Measurements from ENCODE around the gene WFDC12.
A peak's percentile ranks its signal among the peaks of the same experiment; 100 is the strongest.

Gene WFDC12

DNA sequence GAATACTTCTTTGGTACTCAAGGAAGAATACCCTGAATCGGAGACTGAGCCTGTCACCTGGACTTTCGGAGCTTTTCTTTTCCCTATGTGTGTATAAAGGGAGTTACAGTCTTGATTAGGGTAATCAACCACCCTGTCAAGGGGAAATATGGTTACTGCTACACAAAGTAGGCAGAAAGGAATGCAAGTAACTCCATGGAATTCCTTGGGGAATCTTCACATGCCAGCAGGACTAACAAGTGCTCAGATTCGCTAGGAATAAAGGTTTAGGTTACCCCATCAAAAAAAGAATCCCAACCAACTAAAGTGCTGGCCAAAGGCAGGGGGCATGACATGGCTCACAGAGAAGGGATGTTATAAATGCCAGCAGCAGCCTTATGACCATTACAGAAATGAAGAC lies 33.8 kb downstream of the WFDC12 start:
- no peak for DNase-seq (ENCODE audit: low spot score)

DNA sequence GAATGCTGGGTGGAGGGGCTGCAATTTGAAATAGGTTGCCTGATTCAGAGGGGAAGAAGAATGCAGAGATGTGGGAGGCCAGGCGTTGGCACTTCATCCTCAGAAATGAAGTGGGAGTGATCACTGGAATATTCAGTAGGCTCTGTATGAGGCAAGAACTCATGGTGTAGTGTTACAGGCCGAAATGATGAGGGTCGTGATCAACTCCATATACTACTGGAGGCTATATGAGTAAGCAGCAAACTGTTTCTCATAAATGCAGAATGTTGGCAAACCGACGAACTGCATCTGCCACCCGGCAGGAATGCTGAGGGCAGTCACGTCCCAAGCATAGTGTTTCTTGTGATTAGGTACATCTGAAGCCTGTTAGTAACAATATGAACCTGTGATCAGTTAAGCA lies 36.0 kb downstream of the WFDC12 start:
- DNase-seq (ENCODE audit: low spot score) = no peak

DNA sequence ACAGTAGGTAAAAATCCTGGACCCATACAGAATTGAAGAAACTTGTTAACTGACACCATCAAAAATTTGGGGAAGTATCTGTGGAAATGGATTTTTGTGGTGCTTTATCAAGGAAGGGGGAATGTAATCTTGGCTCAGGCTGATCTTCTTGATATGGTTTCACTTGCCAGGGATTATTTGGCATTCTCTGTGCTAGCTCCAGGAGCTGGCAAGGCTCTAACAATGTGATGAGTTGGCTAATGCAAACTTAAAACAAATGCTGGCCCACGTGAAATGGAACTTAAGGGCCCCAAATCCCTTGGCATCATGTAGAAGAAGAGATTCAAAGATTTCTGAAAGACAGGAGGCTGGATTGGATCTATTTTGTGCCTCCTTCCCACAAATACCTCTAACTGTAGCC lies 36.5 kb downstream of the WFDC12 start:
- DNase-seq (ENCODE audit: low spot score) = no peak

DNA sequence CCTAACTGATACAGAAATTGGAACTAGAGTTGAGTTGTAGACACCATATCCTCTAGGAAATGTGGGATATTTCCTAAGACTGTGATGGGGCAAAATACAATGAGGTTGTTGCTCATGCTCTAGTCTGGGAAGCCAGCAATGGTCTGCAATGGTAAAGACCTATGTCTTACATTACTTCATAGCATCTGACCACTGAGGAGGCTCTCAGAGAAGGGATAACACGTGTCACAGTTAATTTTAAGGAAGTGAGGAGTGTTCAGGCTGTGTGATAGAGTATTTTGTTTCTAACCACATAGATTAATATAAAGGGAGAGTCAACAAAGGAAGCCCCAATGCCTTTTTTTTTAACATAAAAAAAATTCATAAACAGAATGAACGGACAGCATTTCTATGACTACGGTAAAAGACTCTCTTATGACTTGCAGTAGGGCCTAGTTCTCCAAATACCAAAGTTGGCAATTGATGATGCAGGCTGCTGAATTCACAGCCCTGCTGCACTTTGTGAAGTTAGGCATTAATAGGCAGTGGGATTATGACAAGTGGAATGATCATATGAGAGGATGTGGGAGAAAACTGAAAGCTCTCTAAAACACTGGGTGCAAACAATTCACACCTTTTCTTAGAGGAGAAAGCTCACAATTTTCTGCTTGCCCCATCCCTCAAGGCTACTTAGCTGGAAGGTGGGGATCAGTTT lies 37.0 kb downstream of the WFDC12 start:
- no peak for DNase-seq (ENCODE audit: low spot score)

DNA sequence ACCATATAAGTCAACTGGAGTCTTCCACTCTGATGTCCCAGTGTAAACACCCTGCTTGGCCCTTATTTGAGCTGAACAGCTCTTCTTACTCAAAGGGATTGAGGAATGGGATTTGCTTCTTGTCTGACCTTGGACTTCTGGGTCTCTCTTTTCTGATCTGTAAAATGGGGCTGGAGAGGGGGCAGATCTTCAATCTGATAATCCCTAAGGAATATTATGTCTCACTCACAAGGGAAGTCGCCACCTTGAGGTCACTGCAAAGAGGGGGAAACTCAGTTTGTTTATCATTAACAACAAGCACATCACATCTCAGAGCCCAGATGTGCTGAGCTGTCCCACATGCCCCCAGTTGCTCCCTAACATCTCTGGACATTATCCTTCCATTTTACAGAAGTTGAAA lies 38.4 kb downstream of the WFDC12 start:
- no peak for DNase-seq (ENCODE audit: low spot score)

DNA sequence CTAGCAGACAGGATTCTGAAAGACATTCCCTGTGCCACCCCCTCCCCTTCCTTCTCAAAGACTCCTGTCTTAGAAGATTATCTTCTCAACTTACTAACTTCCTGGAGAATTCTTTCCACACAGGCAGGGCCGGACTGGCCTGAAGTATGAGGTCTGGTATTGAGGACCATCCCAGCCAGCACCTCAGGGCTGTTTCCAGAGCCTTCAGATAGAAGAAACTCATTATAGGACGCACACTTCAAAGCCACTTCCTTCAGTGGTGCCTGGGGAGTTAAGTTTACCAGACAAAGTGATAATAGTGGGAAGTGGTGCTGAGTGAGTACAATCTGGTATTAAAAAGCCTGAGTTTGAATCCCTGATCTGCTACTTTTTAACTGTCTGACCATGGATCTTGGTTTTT lies 39.0 kb downstream of the WFDC12 start:
- DNase-seq (ENCODE audit: low spot score) = no peak

DNA sequence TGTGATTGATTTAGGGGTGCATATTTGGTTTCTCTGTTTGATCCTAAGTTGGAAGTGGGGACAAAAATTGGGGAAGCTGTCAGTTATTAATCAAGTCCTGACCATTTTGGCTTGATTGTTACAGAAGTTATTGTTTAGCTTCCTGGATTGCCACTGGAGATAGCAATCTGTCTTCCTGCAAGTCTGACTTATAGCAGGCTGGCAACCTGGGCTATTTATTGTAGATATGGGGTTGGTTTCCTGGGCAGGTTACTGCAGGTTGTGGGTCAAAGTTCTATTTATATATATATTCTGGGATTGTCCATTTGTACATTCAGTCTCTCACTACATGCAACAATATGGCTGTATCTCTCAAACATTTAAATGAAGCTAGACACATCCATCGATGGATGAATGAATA lies 41.1 kb downstream of the WFDC12 start:
- DNase-seq (ENCODE audit: low spot score) = no peak

DNA sequence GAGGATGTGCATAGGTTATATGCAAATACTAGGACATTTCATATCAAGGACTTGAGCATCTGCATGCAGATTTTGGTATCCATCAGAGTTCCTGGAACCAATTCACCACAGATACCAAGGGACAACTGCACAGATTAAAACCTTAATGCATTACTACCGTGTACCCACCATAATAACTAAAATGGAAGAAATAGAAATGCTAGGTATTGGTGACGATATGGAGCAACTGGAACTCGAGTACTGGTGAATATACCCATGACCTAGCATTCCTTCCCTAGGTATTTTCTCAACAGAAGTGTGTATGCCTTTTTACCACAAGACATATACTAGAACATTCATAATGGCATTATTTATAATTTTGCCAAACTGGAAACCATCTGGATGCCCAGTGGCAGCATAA lies 41.8 kb downstream of the WFDC12 start:
- no peak for DNase-seq (ENCODE audit: low spot score)

DNA sequence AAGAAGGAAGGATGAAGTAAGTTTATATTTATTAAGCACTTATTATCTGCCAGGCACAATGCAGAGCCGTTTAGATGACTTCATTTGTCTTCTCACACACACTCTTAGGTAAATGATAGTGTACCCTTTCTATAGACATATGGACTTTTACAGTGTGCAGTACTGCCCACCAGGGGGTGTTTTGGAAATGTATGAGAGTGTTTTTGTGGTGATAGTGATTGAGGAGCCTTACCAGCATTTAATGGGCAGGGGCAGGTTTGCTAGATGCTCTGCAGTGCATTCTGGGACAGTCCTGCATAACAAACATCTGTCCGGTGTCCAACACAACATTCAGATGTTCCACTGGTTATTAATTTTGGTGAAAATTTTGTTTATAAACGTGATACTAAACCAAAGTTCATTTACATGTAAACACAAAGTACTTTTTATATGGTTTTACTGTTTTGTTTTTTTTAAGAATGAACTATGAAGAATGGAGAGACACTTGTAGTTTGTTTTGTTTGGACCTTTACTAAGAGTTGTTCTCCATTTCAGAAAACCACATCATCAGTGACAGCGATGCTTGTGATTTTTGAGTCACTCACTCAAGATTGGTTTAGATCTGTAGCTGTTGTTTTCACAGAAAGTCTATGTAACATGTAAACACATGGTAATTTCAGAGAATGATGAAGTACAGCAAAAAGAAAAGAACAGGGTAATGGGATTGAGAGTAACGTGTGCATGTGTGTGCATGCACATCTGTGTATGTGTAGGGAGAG lies 43.2 kb downstream of the WFDC12 start:
- peak; percentile 7 for DNase-seq (ENCODE audit: low spot score)

DNA sequence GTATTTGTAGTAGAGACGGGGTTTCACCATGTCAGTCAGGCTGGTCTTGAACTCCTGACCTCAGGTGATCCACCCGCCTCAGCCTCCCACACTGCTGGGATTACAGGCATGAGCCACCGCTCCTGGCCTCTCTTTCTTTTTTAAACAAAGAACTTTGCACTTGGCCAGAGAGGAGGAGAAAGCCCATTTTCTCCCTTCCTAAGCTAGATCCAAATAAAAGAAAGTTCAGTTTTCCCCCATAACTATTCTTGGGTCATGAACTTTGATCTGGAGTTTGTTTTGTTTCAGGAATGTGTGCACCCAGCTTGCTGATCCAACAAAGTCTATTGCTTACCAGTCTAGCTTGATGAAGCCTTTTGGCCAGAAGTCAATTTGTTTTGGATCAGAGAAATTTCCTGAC lies 46.7 kb downstream of the WFDC12 start:
- no peak for DNase-seq (ENCODE audit: low spot score)
